ENCODE data around the gene FNIP2.

Gene FNIP2

DNA sequence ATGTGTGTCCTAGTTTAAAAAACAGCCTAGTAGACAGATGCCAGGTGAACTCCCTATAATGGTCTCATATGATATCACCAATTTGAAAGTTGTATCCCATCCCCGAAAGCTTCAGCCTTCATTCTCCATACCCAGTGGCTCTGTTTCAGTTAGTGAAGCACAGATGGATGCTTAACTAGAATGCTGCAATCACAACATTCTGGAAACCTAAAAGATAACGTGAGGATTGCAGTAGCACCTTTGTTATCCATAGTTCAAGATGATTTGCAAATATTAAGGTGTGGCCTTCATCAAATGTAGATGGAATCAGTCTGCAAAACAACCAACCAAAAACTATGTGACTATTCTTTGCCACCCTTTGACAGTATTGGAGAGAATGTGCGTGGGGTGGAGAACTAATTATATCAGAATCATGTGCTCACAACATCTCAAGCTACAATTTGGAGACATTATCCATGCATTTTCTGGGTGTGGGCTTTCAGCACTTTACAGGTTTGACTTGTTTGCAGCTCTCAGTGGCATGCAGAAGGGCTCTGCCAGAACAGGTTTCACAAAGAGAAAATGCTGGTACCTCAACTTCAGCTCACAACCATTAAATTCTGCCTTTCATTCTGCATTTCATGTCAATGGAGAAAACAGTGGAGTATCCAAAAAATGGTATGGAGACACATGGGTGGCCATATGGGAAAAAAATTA lies 27.4 kb upstream of the FNIP2 start:
- no peak for TF ChIP-seq TCF12 (IDR thresholded peaks at IDR 0.05; ENCODE audit: low read depth)
- no peak for TF ChIP-seq ZBTB7A (IDR thresholded peaks at IDR 0.05; ENCODE audit: low read depth)
- TF ChIP-seq CEBPB (IDR thresholded peaks at IDR 0.05), result no peak
- TF ChIP-seq, protein P1, sequence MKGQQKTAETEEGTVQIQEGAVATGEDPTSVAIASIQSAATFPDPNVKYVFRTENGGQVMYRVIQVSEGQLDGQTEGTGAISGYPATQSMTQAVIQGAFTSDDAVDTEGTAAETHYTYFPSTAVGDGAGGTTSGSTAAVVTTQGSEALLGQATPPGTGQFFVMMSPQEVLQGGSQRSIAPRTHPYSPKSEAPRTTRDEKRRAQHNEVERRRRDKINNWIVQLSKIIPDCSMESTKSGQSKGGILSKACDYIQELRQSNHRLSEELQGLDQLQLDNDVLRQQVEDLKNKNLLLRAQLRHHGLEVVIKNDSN (IDR thresholded peaks at IDR 0.05), result no peak
- TF ChIP-seq YY1 (IDR thresholded peaks at IDR 0.05; ENCODE audit: low read depth), result no peak
- TF ChIP-seq CREB1 (IDR thresholded peaks at IDR 0.05; ENCODE audit: low read depth), result no peak
- no peak for TF ChIP-seq NFIC (IDR thresholded peaks at IDR 0.05)

DNA sequence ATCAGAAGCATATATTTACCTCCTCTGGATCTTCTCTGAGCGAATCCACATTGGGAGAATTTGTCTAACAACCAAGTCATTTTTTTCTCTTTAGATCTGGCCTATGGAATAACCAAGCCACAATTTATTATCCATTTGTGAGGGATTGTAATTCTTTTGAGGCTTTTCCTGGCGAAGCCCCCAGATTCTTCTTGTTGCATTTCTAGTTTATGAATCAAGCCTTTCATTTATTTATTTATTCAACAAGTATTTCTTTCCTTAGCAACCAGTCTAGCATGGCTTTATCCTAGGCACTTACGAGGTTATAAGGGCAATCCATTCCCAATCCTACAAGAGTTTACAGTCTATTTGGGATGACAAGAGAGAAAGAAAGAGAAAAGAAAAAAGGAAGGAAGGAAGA lies 18.4 kb upstream of the FNIP2 start:
- TF ChIP-seq NFIC (IDR thresholded peaks at IDR 0.05) (no peak), TAF1 (IDR thresholded peaks at IDR 0.05; ENCODE audit: low read depth) (no peak), CEBPB (IDR thresholded peaks at IDR 0.05) (no peak), ZBTB7A (IDR thresholded peaks at IDR 0.05; ENCODE audit: low read depth) (no peak), FOXM1 (IDR thresholded peaks at IDR 0.05; ENCODE audit: borderline replicate concordance, low read depth) (no peak), EGR1 (IDR thresholded peaks at IDR 0.05) (no peak), CREB1 (IDR thresholded peaks at IDR 0.05; ENCODE audit: low read depth) (no peak)
- TF ChIP-seq, protein P2, sequence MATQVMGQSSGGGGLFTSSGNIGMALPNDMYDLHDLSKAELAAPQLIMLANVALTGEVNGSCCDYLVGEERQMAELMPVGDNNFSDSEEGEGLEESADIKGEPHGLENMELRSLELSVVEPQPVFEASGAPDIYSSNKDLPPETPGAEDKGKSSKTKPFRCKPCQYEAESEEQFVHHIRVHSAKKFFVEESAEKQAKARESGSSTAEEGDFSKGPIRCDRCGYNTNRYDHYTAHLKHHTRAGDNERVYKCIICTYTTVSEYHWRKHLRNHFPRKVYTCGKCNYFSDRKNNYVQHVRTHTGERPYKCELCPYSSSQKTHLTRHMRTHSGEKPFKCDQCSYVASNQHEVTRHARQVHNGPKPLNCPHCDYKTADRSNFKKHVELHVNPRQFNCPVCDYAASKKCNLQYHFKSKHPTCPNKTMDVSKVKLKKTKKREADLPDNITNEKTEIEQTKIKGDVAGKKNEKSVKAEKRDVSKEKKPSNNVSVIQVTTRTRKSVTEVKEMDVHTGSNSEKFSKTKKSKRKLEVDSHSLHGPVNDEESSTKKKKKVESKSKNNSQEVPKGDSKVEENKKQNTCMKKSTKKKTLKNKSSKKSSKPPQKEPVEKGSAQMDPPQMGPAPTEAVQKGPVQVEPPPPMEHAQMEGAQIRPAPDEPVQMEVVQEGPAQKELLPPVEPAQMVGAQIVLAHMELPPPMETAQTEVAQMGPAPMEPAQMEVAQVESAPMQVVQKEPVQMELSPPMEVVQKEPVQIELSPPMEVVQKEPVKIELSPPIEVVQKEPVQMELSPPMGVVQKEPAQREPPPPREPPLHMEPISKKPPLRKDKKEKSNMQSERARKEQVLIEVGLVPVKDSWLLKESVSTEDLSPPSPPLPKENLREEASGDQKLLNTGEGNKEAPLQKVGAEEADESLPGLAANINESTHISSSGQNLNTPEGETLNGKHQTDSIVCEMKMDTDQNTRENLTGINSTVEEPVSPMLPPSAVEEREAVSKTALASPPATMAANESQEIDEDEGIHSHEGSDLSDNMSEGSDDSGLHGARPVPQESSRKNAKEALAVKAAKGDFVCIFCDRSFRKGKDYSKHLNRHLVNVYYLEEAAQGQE (IDR thresholded peaks at IDR 0.05; ENCODE audit: low read depth), result no peak
- TF ChIP-seq, protein P3, sequence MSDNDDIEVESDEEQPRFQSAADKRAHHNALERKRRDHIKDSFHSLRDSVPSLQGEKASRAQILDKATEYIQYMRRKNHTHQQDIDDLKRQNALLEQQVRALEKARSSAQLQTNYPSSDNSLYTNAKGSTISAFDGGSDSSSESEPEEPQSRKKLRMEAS (IDR thresholded peaks at IDR 0.05), result no peak

DNA sequence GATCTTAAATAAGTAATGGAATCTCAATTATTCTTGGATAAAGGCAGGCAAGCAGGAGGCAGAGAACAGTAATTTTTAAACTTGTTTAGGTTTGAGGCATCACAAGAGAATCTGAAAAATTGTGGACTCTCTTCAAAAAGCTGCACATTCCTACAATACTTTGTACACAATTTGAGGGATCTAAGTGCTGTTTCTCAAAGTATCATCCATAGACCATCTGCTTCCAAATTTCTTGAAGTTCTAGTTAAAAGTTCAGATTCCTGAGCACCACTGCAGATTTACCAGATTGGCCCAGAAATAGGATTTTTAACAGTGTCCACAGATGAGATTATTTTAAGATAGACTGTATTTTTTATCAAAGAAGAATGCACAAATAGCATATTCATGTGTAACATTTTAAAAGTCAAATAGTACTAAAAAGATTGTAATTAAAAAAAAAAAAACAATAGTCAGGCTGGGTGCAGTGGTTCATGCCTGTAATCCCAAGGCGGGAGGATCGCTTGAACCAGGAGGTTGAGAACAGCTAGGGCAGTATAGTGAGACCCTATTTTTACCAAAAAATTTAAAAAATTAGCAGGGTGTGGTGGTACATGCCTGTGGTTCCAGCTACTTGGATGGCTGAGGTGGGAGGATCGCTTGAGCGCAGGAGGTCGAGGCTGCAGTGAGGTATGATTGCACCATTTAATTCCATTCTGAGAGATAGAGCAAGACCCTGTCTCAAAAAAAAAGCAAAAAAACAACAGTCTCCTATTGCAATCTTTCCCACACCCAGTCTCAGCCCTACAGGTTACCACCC lies 14.2 kb upstream of the FNIP2 start:
- TF ChIP-seq, protein P1 (IDR thresholded peaks at IDR 0.05), result no peak
- no peak for TF ChIP-seq ZBTB7A (IDR thresholded peaks at IDR 0.05; ENCODE audit: low read depth)
- TF ChIP-seq CEBPB (IDR thresholded peaks at IDR 0.05), result no peak
- TF ChIP-seq, protein P2 (IDR thresholded peaks at IDR 0.05; ENCODE audit: low read depth), result no peak
- no peak for TF ChIP-seq FOXM1 (IDR thresholded peaks at IDR 0.05; ENCODE audit: borderline replicate concordance, low read depth)
- no peak for TF ChIP-seq TAF1 (IDR thresholded peaks at IDR 0.05; ENCODE audit: low read depth)
- no peak for TF ChIP-seq EGR1 (IDR thresholded peaks at IDR 0.05)
- no peak for TF ChIP-seq EP300 (IDR thresholded peaks at IDR 0.05; ENCODE audit: borderline replicate concordance)
- no peak for TF ChIP-seq YY1 (IDR thresholded peaks at IDR 0.05; ENCODE audit: low read depth)
- TF ChIP-seq, protein P3 (IDR thresholded peaks at IDR 0.05), result no peak
- TF ChIP-seq RAD21 (IDR thresholded peaks at IDR 0.05; ENCODE audit: low read depth), result no peak
- no peak for TF ChIP-seq NFIC (IDR thresholded peaks at IDR 0.05)
- TF ChIP-seq TCF12 (IDR thresholded peaks at IDR 0.05; ENCODE audit: low read depth), result no peak
- no peak for TF ChIP-seq CREB1 (IDR thresholded peaks at IDR 0.05; ENCODE audit: low read depth)

DNA sequence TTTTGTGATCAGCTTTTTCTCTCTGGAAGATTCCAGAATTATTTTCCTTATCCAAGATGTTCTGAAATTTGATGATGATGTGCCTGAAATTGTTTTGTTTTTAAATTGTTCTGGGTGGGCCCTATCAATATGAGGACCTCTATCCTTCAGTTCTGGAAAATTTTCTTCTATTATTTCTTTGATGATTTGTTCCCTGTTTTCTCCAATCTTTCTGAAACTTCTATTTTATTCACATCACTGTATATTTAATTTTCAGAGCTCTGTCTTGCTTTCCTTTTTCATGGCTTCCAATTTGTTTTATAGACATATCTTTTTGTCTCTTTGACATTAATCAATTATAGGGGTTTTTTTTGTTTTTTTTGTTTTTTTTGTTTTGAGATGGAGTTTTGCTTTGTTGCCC lies 12.2 kb upstream of the FNIP2 start:
- TF ChIP-seq YY1 (IDR thresholded peaks at IDR 0.05; ENCODE audit: low read depth) (no peak), EGR1 (IDR thresholded peaks at IDR 0.05) (no peak), NFIC (IDR thresholded peaks at IDR 0.05) (no peak), CREB1 (IDR thresholded peaks at IDR 0.05; ENCODE audit: low read depth) (no peak), TAF1 (IDR thresholded peaks at IDR 0.05; ENCODE audit: low read depth) (no peak)
- TF ChIP-seq, protein P1 (IDR thresholded peaks at IDR 0.05), result no peak
- TF ChIP-seq, protein P3 (IDR thresholded peaks at IDR 0.05), result no peak

DNA sequence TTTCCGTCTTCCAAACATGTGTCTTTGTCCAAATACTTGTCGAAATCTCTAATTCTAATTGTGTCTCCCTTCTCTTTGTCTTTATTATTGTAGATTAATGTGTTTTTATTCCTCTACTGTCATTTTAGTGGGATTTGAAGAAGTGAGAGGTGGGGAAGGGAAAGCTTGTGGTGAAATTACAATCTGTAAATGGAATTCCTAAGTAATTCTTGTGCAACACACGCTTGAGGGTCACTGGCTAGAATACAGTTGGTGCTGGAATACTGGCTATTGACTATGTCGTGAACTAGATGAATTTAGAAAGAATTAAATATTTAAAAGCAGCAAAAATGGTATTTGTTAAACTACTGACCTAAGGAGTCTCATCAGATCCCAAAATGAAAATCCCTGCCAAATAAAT lies 10.7 kb upstream of the FNIP2 start:
- no peak for TF ChIP-seq EP300 (IDR thresholded peaks at IDR 0.05; ENCODE audit: borderline replicate concordance)
- TF ChIP-seq, protein P1 (IDR thresholded peaks at IDR 0.05), result no peak
- TF ChIP-seq, protein P3 (IDR thresholded peaks at IDR 0.05), result no peak
- TF ChIP-seq, protein P2 (IDR thresholded peaks at IDR 0.05; ENCODE audit: low read depth), result no peak
- no peak for TF ChIP-seq TCF12 (IDR thresholded peaks at IDR 0.05; ENCODE audit: low read depth)
- TF ChIP-seq NFIC (IDR thresholded peaks at IDR 0.05), result no peak
- no peak for TF ChIP-seq FOXM1 (IDR thresholded peaks at IDR 0.05; ENCODE audit: borderline replicate concordance, low read depth)
- no peak for TF ChIP-seq CEBPB (IDR thresholded peaks at IDR 0.05)
- no peak for TF ChIP-seq RAD21 (IDR thresholded peaks at IDR 0.05; ENCODE audit: low read depth)
- TF ChIP-seq EGR1 (IDR thresholded peaks at IDR 0.05), result no peak
- no peak for TF ChIP-seq ZBTB7A (IDR thresholded peaks at IDR 0.05; ENCODE audit: low read depth)
- no peak for TF ChIP-seq YY1 (IDR thresholded peaks at IDR 0.05; ENCODE audit: low read depth)
- TF ChIP-seq TAF1 (IDR thresholded peaks at IDR 0.05; ENCODE audit: low read depth), result no peak
- no peak for TF ChIP-seq CREB1 (IDR thresholded peaks at IDR 0.05; ENCODE audit: low read depth)
- no peak for TF ChIP-seq TEAD4 (IDR thresholded peaks at IDR 0.05)
